Liver (tissue), 3 donors: ENCODE results near the gene NACA.

Experiments used
- EGR1 ChIP-seq, 2 donors: IDR thresholded peaks; 2 replicates each; pipeline ENCODE4 v1.6.1; 2016 to 2018; ENCODE audit warnings: antibody characterized with exemption in 2 of 2, low read depth in 2 of 2
- FOXA1 ChIP-seq: IDR thresholded peaks from 2 replicates; pipeline ENCODE4 v1.6.1; 2016; ENCODE audit warnings: antibody characterized with exemption
- GABPA ChIP-seq, 2 donors: IDR thresholded peaks in 1 of 2; conservative IDR thresholded peaks in 1 of 2; 2 replicates each; pipeline ENCODE4 v1.6.1; 2016; ENCODE audit warnings: antibody characterized with exemption in 2 of 2, mild to moderate bottlenecking in 1 of 2, moderate library complexity in 1 of 2
- HNF4G ChIP-seq: IDR thresholded peaks from 2 replicates; pipeline ENCODE4 v1.6.1; 2016; ENCODE audit warnings: antibody characterized with exemption
- JUND ChIP-seq, 2 donors: IDR thresholded peaks; 2 replicates each; pipeline ENCODE4 v1.6.1; 2016; ENCODE audit warnings: antibody characterized with exemption in 2 of 2
- RAD21 ChIP-seq, 2 donors: IDR thresholded peaks; 2 replicates each; pipeline ENCODE4 v1.6.1; 2016; ENCODE audit warnings: antibody characterized with exemption in 2 of 2, mild to moderate bottlenecking in 2 of 2
- SP1 ChIP-seq: IDR thresholded peaks from 2 replicates; pipeline ENCODE4 v1.6.1; 2018; ENCODE audit warnings: antibody characterized with exemption, mild to moderate bottlenecking
- TAF1 ChIP-seq: conservative IDR thresholded peaks from 2 replicates; pipeline ENCODE4 v1.6.1; 2016; ENCODE audit warnings: antibody characterized with exemption, mild to moderate bottlenecking
- YY1 ChIP-seq: IDR thresholded peaks from 2 replicates; pipeline ENCODE4 v1.6.1; 2016; ENCODE audit warnings: antibody characterized with exemption, mild to moderate bottlenecking
- TF ChIP-seq, protein P1 (sequence below): fragments of 150-350 bp; IDR thresholded peaks from 2 replicates; pipeline ENCODE4 v1.5.1; 2017; ENCODE audit warnings: improper control_type of control experiment, low read depth, low read length; ENCODE audit not compliant: missing input control
- TF ChIP-seq, protein P2 (sequence below): IDR thresholded peaks from 2 replicates; pipeline ENCODE4 v1.6.1; 2016; ENCODE audit warnings: antibody characterized with exemption
- TF ChIP-seq, protein P3 (sequence below): IDR thresholded peaks from 2 replicates; pipeline ENCODE4 v1.6.1; 2016; ENCODE audit warnings: antibody characterized with exemption
- TF ChIP-seq, protein P4 (sequence below): IDR thresholded peaks from 2 replicates; pipeline ENCODE4 v1.6.1; 2016; ENCODE audit warnings: antibody characterized with exemption, mild to moderate bottlenecking
- donor health status: healthy.
- donor health status: healthy.

DNA sequence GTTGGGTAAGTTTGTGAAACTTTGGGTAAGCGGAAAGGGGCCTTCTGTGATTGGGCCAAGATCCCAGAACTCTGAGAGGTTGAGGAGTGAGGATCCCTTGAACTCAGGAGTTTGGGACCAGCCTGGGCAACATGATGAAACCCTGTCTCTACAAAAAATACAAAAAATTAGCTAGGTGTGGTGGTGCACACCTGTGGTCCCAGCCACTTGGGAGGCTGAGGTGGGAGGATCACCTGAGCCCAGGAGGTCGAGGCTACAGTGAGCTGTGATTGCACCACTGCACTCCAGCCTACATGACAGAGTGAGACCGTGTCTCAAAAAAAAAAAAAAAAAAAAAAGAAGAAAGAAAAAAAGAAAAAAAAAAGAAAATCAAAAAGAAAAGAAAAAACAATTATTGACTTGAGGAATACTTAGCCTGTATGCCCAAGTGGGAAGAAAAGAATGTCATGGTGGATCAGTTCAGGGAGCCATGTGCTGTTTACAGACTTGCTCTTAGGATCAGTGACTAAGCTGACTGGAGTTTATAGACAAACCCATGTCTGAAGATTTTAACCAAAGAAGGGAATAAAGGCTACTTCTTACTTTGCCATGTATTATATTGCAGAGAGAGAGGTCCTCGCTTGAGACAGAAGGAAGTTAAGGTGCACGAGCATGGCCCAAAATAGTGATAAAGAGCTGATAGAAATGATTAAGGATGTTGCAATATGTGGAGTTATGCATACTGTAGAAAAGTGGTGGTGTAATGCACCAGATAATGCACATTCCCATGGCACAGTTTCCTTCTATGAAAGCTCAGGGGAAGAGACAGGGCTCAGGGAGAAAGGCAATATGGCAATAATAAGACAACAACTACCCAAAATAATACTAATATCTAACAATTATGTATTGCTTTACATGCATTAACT lies 38.9 kb upstream of the NACA start:
- TF ChIP-seq, protein P1, sequence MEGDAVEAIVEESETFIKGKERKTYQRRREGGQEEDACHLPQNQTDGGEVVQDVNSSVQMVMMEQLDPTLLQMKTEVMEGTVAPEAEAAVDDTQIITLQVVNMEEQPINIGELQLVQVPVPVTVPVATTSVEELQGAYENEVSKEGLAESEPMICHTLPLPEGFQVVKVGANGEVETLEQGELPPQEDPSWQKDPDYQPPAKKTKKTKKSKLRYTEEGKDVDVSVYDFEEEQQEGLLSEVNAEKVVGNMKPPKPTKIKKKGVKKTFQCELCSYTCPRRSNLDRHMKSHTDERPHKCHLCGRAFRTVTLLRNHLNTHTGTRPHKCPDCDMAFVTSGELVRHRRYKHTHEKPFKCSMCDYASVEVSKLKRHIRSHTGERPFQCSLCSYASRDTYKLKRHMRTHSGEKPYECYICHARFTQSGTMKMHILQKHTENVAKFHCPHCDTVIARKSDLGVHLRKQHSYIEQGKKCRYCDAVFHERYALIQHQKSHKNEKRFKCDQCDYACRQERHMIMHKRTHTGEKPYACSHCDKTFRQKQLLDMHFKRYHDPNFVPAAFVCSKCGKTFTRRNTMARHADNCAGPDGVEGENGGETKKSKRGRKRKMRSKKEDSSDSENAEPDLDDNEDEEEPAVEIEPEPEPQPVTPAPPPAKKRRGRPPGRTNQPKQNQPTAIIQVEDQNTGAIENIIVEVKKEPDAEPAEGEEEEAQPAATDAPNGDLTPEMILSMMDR = no peak
- TF ChIP-seq, protein P2, sequence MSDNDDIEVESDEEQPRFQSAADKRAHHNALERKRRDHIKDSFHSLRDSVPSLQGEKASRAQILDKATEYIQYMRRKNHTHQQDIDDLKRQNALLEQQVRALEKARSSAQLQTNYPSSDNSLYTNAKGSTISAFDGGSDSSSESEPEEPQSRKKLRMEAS = peak; percentile 17
- TF ChIP-seq JUND (IDR thresholded peaks at IDR 0.05) = no peak
- no peak for TF ChIP-seq EGR1 (IDR thresholded peaks at IDR 0.05; ENCODE audit: low read depth in 2 of 2)
- TF ChIP-seq RAD21 (IDR thresholded peaks at IDR 0.05) = peak in 1 of 2 donors; percentile 12
- no peak for TF ChIP-seq FOXA1
- TF ChIP-seq TAF1 = no peak
- TF ChIP-seq, protein P3, sequence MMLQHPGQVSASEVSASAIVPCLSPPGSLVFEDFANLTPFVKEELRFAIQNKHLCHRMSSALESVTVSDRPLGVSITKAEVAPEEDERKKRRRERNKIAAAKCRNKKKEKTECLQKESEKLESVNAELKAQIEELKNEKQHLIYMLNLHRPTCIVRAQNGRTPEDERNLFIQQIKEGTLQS = no peak
- TF ChIP-seq YY1 = no peak
- TF ChIP-seq GABPA (IDR thresholded peaks at IDR 0.05 in 1 of 2, conservative IDR thresholded peaks at IDR 0.05 in 1 of 2) = no peak
- TF ChIP-seq SP1 = no peak
- TF ChIP-seq, protein P4, sequence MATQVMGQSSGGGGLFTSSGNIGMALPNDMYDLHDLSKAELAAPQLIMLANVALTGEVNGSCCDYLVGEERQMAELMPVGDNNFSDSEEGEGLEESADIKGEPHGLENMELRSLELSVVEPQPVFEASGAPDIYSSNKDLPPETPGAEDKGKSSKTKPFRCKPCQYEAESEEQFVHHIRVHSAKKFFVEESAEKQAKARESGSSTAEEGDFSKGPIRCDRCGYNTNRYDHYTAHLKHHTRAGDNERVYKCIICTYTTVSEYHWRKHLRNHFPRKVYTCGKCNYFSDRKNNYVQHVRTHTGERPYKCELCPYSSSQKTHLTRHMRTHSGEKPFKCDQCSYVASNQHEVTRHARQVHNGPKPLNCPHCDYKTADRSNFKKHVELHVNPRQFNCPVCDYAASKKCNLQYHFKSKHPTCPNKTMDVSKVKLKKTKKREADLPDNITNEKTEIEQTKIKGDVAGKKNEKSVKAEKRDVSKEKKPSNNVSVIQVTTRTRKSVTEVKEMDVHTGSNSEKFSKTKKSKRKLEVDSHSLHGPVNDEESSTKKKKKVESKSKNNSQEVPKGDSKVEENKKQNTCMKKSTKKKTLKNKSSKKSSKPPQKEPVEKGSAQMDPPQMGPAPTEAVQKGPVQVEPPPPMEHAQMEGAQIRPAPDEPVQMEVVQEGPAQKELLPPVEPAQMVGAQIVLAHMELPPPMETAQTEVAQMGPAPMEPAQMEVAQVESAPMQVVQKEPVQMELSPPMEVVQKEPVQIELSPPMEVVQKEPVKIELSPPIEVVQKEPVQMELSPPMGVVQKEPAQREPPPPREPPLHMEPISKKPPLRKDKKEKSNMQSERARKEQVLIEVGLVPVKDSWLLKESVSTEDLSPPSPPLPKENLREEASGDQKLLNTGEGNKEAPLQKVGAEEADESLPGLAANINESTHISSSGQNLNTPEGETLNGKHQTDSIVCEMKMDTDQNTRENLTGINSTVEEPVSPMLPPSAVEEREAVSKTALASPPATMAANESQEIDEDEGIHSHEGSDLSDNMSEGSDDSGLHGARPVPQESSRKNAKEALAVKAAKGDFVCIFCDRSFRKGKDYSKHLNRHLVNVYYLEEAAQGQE = no peak
- no peak for TF ChIP-seq HNF4G
